HG02610 (cell line): Measurements from ENCODE around the gene REC114.

Source experiments
- ATAC-seq: cut with Tn5 transposase; IDR thresholded peaks from one replicate; pipeline ENCODE4 v1.9.1; 2021; ENCODE audit warnings: mild to moderate bottlenecking, moderate library complexity; ENCODE audit not compliant: unreplicated experiment

Gene REC114

DNA sequence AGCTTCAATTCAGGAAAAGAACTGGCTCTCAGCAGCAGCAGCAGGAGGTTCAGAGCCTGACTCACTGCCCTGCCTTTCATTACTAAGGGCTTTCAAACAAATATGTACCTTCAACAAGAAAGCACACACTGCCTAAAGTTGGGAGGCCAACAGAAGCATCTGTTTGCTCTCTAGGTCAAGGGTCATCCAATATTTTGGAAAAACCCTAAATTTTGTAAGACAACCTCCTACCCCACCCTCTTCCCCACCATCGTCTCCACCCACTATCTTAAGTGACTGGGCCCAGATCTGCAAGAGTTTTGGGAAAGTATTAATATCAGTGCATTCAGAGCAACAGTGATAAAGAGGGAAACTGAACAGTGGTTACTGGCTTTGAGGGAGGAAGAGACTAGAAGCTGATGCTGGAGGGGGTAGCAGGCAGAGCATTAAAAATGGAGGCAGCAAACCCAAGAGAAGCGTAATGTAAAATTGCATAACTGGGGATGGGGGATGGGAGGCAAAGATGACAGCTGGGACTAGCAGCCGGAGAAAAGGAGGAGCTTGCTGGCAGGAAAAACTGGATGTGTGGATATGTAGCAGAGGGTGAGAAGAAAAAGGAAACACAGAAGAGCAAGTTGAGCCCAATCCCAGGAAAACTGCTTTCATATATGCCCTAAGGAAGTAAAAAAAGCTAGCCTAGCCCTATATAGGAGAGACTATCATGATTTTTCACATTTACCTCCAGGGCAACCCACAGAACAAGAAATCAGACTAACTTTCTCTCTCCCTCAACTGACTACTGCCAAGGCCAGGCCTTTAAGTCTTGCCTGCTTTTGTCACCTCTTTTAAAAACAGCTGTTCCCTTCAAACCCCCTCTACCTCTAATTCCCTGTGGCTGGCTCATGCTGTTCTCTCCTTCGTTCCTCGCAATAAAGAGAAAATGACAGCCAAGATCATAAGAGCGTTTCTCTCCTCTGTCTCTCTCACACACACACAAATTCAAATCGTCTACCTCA lies 158.8 kb downstream of the REC114 start:
- ATAC-seq = no peak

DNA sequence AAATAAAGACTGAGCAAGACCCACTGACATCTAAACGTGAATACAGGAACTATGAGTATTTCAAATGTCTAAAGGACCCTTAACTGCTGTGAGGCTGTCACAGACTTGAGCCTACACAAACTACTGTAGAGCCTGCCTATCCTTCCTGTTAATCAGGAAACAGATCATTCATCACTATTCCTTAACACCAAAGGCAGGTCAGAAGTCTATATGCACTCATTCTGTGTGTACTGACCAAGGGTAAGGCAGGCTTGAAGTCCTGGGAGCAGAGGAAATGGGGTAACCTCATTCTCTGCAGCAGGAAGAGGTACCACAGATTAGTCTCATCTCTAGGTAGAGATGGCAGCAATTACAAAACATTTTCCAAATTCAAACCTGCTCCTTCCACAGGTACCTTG lies 159.5 kb downstream of the REC114 start:
- no peak for ATAC-seq

DNA sequence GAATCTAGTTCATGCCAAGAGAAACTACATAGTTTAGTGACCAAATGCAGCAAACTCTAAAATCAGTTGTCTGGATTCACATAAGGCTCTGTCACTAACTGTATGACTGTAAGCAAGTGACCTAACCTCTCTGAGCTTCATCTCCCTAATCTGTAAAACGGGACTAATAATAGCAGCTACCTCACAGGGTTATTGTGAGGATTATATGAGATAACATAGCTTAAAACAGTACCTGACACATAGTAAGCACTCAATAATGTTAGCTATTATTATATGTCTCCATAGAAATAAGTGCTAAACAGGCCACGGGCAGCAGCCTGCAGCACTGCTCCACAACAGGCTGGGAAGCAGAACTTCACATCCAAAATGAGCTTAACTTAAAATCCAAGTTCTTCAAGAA lies 160.0 kb downstream of the REC114 start:
- ATAC-seq = no peak

GRCh38 chr15:73604477-73604876 lies 161.5 kb downstream of the REC114 start:
- ATAC-seq = no peak

- no peak for ATAC-seq
These were observed 162.9 kb downstream of the REC114 start for GRCh38 chr15:73605759-73606436.

GRCh38 chr15:73607405-73607804 lies 164.4 kb downstream of the REC114 start:
- no peak for ATAC-seq

GRCh38 chr15:73607843-73608242 lies 164.9 kb downstream of the REC114 start:
- no peak for ATAC-seq

- peak; percentile 8 for ATAC-seq
These were observed 165.5 kb downstream of the REC114 start for GRCh38 chr15:73608475-73608874.

- peak; percentile 43 for ATAC-seq
These were observed 166.0 kb downstream of the REC114 start for GRCh38 chr15:73608941-73609340.
